GM19328 (cell line): Measurements from ENCODE around the gene OSCP1.

ENCODE experiments used
- ATAC-seq: cut with Tn5 transposase; IDR thresholded peaks from one replicate; pipeline ENCODE4 v1.9.1; 2021; ENCODE audit warnings: mild to moderate bottlenecking, moderate library complexity; ENCODE audit not compliant: unreplicated experiment

Gene OSCP1

GRCh38 chr1:36386265-36387140 lies 63.7 kb downstream of the OSCP1 start:
- ATAC-seq: peak; percentile 38

- peak; percentile 85 for ATAC-seq
These were observed 64.6 kb downstream of the OSCP1 start, which contains the start of gene STK40 for GRCh38 chr1:36385410-36386264. STK40 (minus strand) TSS chr1:36385924; CDS start chr1:36361332, 24,592 bp downstream.

- ATAC-seq: no peak
These were observed 65.5 kb downstream of the OSCP1 start for GRCh38 chr1:36384542-36385409.

DNA sequence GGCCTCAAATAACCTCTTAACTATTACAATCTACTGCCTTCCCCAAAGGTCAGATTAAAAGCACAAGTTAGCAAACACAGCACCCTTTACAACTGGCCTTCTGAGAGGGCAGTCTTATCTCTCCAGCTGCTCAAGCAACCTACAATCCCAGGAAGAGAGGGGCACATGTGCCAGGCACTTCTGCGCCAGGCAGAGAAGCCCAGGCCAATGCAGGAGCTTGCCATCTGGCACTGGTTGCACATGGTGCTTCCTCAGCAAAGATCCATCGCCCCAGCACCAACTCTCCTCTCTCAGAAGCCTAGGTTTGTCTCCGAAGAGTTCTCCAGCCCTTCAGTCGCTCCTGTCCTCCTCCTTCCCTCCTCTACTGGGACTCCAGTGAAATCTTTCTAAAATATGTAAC lies 67.0 kb downstream of the OSCP1 start:
- no peak for ATAC-seq

DNA sequence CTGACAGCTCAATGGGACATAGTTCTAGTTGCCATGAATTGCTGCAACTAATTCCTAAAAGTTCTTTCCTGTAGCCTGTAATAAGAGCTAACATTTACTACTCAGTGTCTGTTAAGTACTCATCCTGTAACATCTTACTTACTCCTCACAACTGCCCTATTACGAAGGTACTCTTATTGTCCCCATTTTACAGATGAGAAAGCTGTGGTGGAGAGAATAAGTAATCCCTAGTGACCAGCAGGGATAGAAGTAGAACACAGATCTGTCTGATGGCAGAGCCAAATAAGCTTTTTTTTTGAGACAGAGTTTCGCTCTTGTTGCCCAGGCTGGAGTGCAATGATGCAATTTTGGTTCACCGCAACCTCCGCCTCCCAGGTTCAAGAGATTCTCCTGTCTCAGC lies 67.6 kb downstream of the OSCP1 start:
- ATAC-seq: no peak

- no peak for ATAC-seq
These were observed 68.0 kb downstream of the OSCP1 start for GRCh38 chr1:36382231-36382630.

- no peak for ATAC-seq
These were observed 68.8 kb downstream of the OSCP1 start for GRCh38 chr1:36381405-36381804.

DNA sequence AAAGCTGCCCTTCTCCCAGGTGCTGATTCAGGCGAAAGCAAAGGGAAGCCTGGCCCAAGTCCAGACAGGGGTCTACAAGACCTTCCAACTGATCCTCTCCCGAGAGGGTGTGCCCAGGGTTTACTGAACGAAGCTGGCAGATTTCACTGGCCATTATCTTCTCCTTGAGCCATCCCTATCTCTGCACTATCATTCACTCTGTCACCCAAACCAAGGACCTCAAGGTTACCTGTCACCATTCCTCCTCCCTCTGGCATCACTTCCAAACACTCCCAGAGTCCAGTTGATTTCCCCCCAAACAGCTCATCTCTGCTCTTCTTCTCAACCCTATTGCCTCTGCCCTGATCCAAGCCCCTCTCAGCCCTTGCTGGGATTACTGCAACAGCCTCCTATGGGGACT lies 69.5 kb downstream of the OSCP1 start:
- no peak for ATAC-seq

DNA sequence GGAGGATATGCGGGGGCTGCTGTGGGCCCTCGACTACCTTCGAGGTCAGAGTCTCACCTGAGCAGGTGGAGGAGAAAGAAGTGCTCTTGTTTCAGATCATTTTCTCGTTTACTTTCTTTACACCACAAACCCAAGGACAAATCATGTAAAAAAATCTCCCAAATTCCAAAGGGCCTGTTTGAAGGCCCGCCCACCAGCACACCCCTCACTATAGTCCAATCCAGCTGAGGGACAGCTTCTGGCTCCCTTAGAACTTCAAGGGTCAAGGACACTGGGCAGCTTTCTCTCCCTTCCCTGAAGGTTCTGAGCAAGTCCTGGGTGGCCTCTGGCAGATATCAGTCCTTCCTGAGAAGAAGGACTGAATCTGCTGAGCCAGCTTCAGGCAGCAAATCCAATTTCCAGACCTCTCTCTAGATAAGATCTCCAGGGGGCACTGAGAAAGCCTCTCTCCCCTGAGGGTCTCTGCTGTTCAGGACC lies 70.1 kb downstream of the OSCP1 start:
- no peak for ATAC-seq

- no peak for ATAC-seq
These were observed 72.3 kb downstream of the OSCP1 start for GRCh38 chr1:36377791-36378492.

GRCh38 chr1:36372617-36373016 lies 77.6 kb downstream of the OSCP1 start:
- no peak for ATAC-seq

GRCh38 chr1:36369061-36369861 lies 81.0 kb downstream of the OSCP1 start:
- ATAC-seq: no peak
